ENCODE data around the gene DIPK1A.
"Not testable (repeated sequence)": the region's sequence is repeated elsewhere in the genome, so short reads cannot be mapped to it uniquely, and the experiment has no call there.

Gene DIPK1A

GRCh38 chr1:92975551-92976232 lies 14.4 kb upstream of the DIPK1A start:
- FAIRE-seq: no peak

- FAIRE-seq: not testable (repeated sequence)
Measured at GRCh38 chr1:92974112-92974511, 12.8 kb upstream of the DIPK1A start.

- no peak for FAIRE-seq
Measured at GRCh38 chr1:92973203-92973897, 12.1 kb upstream of the DIPK1A start.

- FAIRE-seq: no peak
Measured at GRCh38 chr1:92972409-92973129, 11.3 kb upstream of the DIPK1A start.

- FAIRE-seq: not testable (repeated sequence)
Measured at GRCh38 chr1:92971932-92972331, 10.7 kb upstream of the DIPK1A start.

DNA sequence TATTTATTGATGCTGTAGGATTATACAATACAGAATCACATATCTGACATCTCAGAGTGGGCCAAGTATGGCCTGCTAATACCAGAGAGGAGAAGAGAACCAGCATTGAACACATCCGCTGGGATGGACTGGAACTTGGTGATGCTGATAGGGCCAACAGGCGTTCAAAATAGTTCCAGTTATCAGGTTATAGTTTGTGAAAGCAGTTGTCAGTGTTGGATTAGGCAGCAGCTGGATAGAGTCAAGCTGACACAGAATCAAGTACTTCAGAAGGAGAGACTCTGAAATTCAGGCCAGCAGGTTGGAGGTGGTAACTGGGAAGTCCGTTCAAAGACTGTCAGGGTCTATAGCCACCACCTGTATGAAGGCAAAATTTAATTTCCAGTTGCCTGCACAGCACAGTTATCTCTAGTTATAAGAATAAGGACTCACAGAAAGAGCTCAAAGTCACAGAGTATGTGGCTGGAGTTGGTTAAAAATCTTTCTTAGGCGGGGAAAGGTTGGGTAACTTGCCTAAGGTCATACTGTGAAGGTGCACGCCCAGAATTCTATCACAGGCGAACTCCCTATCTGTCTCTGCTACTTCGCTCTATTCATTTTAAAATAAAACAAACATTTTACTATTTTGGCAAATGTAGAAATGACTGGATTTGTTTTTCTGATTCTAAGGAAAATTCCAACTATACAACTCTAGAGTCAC lies 9.9 kb upstream of the DIPK1A start:
- no peak for FAIRE-seq

DNA sequence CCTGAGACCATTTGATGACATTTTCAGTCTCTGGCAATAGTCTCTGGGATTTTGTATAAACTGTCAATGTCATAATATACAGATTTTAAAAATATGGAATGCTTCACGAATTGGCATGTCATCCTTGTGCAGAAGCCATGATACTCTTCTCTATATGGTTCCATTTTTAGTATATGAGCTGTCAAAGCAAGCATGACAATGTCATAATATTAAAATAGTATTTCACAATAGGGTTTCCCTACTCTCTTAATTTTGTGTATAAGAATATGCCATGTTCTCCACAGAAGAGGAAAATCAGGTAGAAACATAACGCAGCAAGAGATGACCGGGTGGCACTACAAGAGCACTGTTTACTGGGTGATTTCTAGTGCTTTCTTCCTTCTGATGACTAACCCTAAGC lies 8.3 kb upstream of the DIPK1A start:
- FAIRE-seq: no peak

DNA sequence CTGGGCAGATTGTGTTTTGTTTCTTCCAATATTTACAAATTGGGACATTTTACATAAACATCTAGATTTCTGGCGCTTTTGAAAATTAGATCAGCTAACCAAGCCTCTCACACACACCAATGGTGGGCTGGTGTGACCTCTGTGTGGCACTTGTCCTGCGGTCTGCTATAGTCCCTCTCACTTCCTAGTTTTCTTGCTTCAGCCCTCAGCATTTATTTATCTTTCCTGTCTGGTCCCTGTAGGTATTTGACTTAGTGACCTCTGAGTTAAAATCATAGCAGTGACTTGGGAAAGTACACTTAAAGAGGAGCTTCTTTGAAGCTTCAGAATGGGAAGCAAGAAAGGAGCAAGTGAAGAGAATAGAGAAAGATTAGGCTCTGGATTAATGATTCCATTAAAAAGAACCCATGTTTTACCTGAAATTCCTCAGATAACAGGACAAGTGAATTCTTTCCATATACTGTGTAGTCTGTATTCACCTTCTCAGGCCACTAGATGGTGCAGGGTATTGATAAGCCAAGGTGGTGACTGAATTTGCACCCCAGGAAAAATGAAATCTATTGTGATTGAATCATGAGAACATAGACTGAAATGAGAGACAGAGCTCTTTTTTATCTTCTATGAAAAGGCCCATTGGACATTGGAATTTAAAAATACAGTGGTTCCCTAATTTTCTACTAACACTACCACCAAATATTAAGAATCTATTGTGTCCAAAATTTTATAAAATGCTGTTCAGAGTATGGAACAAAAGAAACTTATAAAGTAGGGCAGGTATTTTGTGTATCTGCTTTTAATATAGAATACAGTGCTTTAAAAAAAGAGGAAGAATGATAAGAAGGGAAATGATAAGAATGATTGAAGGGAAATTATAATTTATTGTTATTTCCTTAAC lies 7.1 kb upstream of the DIPK1A start:
- FAIRE-seq: no peak

GRCh38 chr1:92964998-92965397 lies 3.7 kb upstream of the DIPK1A start:
- FAIRE-seq: no peak

- FAIRE-seq: no peak
Measured at GRCh38 chr1:92964316-92964715, 3.1 kb upstream of the DIPK1A start.

- no peak for FAIRE-seq
Measured at GRCh38 chr1:92961896-92962752, 862 bp upstream of the DIPK1A start.

- no peak for FAIRE-seq
Measured at GRCh38 chr1:92960395-92961130, 699 bp downstream of the DIPK1A start.

DNA sequence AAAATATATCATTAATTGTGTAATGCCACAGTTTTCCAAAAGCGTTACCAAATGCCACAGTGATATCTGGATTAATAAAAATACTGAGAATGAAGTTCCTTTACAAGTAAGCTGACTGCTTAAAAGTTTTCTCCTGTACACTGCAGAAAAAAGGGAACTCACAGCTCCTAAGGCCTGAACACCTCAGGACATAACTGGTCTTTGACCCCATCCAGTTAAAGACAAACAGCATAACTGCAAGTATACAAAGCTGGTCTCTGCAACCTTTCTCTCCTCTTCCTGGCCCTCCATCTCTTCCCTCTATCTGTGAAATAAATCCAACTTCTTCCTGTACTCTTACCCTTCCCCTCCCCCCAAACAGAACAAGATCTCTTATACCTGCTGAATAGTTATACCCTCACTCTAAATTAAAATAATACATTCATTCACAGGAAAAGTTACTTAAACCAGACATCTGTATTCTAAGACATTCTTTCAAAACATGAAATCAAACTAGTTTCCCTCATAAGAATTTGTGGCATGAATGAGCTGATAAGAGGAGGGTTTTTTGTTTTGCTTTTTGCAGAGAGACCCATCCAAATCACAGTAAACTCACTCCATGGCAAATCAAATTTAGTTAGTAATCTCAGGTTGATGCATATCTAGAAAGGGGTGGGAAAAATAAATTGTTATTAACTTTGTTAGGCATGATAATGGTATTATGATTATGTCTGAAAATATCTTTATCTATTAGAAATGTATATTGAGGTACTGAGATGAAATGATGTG lies 2.9 kb downstream of the DIPK1A start:
- FAIRE-seq: no peak

- FAIRE-seq: no peak
Measured at GRCh38 chr1:92957030-92957734, 4.1 kb downstream of the DIPK1A start.

DNA sequence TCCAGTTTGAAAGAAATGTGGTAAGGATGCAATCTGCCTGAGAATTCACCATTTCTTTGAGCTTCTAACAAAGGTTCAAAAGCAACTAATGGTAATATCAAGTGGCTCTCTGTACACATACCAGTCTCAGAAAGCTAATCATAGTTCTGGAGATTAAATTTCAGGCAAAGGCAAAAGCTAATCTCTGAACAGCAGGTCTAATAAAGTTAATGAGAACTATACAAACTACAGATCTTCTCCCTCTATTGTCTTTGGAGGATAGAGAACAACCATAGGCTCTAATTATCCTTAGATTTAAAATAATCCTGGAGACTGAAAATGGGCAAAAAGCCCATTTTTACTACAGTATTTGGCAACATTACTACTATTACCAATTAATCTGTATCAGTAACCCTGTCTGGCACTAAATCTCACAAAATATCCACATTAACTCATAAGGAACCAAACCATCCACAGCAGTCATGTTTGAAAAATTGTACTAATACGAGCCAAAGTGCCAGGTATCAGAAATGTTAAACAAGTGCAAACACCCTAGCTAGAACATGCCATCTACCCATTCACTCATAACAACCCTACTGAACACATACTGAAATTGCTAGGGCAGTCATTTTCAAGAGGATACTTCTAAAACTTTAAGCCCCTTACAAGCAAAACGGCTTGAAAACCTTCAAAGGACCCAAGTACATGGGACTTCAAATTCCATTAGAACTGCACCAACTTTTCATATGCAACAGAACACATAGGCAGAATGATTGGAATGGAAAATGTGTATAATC lies 4.8 kb downstream of the DIPK1A start:
- FAIRE-seq: no peak

- FAIRE-seq: no peak
Measured at GRCh38 chr1:92953491-92953890, 7.8 kb downstream of the DIPK1A start.

GRCh38 chr1:92952714-92953113 lies 8.5 kb downstream of the DIPK1A start:
- no peak for FAIRE-seq

GRCh38 chr1:92951141-92951582 lies 10.1 kb downstream of the DIPK1A start:
- FAIRE-seq: no peak
